ENCODE data around the gene OR1J2.

The OR1J2 gene

DNA sequence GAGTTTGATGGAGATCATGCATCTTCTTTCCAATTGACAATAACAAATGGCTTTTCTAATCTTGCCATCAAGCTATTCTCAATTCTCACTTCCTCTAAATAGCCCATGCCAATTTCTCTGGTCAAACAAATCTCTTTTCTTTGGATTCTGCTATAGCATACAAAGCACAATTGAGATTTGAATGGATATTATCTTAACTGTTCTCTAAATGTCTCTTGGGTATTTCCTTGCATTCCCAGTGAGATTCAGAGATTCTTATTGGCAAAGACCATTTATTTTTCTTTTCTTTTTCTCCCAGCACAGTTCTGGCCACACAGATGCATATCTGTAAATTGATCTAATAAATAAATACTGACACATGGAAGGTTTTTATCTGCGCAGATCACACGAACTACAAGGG is 42.2 kb downstream of the OR1J2 start, which contains the start of gene OR1N2:
Gene OR1N2 (plus strand): TSS at position 301 of the 400 bp plus-strand sequence. CDS start 100 bp downstream, outside the sequence.
- DNase-seq = no peak

Data from stimulated activated naive CD4-positive, alpha-beta T cell (primary cell).